ENCODE data around the gene PYCR2.
"Not testable (repeated sequence)": the region's sequence is repeated elsewhere in the genome, so short reads cannot be mapped to it uniquely, and the experiment has no call there.

Gene PYCR2

DNA sequence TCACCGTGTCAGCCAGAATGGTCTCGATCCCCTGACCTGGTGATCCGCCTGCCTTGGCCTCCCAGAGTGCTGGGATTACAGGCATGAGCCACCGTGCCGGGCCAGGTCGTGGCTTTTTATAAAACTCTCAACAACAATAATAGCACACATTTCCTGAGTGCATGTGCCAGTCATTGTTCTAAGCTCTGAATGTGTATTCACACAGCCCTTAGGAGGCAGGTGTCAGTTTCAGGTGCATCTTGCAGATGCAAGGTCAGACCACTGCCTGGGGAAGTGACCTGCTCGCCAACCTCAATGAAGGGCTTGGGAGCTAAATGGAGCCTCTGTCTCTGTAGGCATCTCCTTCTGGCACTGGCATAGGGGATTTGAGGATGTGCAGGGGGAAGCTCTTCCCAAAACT lies 18.5 kb upstream of the PYCR2 start:
- DNase-seq (ENCODE audit: low read depth): no peak

- DNase-seq (ENCODE audit: low read depth): no peak
These were observed 17.8 kb upstream of the PYCR2 start for GRCh38 chr1:225941942-225942222.

GRCh38 chr1:225941187-225941941 lies 17.3 kb upstream of the PYCR2 start, which contains the start of gene LEFTY2:
TSS of gene LEFTY2 (minus strand) at chr1:225941220. CDS start at chr1:225941140, 80 bp downstream.
- DNase-seq (ENCODE audit: low read depth): no peak

- DNase-seq (ENCODE audit: low read depth): no peak
These were observed 16.5 kb upstream of the PYCR2 start for GRCh38 chr1:225940385-225941151.

DNA sequence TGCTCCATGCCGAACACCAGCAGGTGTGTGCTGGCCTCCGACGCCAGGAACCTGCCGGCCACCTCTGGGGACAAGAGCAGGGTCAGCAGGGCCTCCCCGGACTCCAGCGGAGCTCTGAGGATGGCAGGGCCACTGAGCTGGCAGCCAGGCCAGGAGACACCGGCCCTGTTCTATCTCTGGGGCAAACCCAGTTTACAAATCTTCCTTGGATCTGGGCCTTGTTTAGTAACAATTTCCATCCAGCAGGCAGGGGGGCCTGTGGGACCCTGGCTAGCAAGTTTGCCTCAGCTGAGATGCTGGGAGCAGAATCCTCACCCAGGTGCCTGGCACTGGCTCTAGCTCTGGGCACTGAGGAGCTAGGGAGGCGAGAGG lies 15.9 kb upstream of the PYCR2 start:
- not testable (repeated sequence) for DNase-seq (ENCODE audit: low read depth)

- not testable (repeated sequence) for DNase-seq (ENCODE audit: low read depth)
These were observed 15.3 kb upstream of the PYCR2 start for GRCh38 chr1:225939097-225939938.

GRCh38 chr1:225937048-225937968 lies 13.3 kb upstream of the PYCR2 start:
- no peak for DNase-seq (ENCODE audit: low read depth)

GRCh38 chr1:225936523-225936922 lies 12.5 kb upstream of the PYCR2 start:
- DNase-seq (ENCODE audit: low read depth): no peak

DNA sequence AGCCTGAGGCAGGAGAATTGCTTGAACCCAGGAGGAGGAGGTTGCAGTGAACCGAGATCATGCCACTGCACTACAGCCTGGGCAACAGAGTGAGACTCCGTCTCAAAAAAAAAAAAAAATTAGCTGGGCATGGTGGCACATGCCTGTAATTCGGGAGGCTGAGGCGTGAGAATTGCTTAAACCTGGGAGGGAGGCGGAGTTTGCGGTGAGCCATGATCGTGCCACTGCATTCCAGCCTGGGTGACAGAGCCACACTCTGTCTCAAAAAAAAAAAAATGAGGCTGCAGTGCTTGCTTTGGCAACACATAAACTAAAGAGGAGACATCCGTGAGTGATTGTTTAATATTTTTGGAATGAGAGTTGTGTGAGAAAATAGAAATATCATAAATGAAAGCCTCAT lies 12.0 kb upstream of the PYCR2 start:
- not testable (repeated sequence) for DNase-seq (ENCODE audit: low read depth)

DNA sequence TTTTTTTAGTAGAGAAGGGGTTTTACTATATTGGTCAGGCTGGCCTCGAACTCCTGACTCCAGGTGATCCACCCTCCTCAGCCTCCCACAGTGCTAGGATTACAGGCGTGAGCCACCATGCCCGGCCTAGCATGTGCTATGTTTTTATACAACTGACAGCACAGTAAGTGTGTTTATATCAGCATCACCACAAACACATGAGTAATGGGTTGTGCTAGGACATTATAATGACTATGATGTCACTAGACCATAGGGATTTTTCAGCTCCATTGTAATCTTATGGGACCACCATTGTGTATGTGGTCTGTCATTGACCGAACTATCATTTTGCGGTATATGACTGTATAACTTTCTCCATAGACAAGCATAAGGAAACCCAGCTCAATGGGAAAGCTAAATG lies 10.7 kb upstream of the PYCR2 start:
- DNase-seq (ENCODE audit: low read depth): no peak

GRCh38 chr1:225933072-225933471 lies 9.0 kb upstream of the PYCR2 start:
- DNase-seq (ENCODE audit: low read depth): no peak

DNA sequence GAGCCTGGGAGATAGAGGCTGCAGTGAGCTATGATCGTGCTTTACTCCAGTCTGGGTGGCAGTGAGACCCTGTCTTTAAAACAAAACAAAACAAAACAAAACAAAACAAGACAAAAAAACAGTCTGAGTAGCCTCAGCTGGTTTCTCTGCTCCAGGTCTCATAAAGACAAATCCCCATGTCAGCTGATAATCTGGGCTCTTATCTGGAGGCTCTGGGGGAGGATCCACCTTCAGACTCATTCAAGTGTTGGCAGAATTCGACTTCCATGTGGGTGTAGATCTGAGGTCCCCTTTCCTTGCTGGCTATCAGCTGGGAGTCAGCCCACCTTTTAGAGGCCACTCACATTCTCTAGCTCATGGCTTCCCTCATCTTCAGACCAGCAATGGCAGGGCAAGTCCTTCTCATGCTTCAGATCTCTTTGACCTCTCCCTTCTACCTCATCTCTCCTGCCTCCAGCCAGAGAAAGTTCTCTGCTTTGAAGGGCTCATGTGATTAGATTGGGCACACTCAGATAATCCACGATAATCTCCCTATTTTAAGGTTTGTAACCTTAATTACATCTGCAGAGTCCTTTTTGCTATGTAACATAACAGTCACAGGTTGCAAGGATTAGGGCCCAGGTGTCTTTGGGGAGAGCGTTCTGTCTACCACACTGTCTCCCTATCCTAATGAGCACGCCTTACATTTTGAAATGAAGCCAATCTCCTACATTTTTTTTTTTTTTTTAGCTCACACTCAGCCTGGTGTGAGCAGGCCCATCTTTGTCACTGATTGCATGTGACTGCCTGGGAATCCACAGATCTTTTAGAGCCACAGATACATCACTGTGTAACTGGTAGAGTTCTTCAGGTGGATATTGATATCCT lies 7.5 kb upstream of the PYCR2 start:
- no peak for DNase-seq (ENCODE audit: low read depth)

DNA sequence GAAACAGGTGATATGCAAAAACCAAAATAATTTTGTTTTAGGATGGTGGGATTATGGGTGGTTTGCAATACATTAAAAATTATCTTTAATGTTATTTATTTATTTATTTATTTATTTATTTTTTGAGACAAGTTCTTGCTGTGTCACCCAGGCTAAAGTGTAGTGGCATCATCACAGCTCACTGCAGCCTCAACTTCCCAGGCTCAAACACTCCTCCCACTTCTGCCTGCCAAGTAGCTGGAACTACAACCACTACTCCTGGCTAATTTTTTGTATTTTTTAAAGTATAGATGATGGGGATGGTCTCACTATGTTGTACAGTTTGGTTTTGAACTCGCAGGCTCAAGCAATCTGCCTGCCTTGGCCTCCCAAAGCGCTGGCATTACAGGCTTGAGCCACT lies 6.5 kb upstream of the PYCR2 start:
- DNase-seq (ENCODE audit: low read depth): no peak

GRCh38 chr1:225929462-225929861 lies 5.4 kb upstream of the PYCR2 start:
- not testable (repeated sequence) for DNase-seq (ENCODE audit: low read depth)

GRCh38 chr1:225928186-225929175 lies 4.4 kb upstream of the PYCR2 start:
- DNase-seq (ENCODE audit: low read depth): no peak

GRCh38 chr1:225926551-225927113 lies 2.6 kb upstream of the PYCR2 start:
- no peak for DNase-seq (ENCODE audit: low read depth)

- DNase-seq (ENCODE audit: low read depth): no peak
These were observed 714 bp downstream of the PYCR2 start for GRCh38 chr1:225923381-225923691.

DNA sequence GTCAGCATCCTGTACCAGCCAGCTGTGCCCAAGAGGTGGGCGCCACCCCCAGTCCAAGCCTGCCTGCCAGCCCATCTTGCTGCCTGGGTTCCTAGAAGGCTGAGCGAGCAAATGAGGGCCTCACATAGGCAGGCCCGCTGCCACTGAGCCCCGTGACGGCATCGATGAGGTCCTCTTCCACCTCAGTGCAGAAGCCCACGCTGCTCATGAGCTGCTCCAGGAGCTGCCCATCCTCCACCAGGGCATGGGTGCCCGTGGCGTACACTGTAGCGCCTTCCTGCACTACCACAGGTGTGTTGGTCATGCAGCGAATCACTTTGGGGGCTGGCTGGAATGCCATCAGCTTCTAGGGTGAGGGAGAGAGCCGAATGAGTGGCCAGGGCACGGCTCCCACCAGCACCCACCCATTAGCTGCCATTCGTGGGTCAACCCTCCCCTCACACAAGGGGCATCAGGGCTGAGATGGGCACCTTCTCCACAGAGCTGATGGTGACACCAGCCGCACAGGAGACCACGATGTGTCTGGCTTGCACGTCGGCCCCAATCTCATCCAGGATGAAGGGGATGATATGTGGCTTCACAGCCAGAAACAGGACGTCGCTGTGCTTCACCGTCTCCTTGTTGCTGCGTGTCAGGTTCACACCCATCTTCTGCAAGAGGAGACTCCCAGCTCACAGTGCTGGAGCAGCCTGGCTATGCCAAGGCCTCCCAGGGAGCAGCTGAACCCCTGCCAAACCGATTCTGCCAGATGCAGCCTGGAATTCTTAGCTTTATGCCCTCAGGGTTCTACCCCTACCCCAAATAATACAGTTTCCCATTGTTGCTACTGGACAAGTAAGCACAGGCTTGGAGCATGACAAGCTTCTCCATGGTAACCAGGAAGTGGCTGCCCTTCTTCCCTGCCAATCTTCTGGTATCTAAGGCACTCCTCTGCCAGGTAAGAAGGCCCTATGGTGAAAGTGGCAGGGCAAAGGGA lies 2.0 kb downstream of the PYCR2 start:
- no peak for DNase-seq (ENCODE audit: low read depth)
